Left lung (tissue), 10 donors: ENCODE measurements around the gene EPHA8. TPM values are rescaled to one million over a fixed set of nuclear protein-coding genes. Genes with fewer than 3 reads are reported as not detected.

Experiments
- ATAC-seq: fragments of 200-7000 bp; cut with Tn5 transposase; one replicate; pipeline ENCODE4 v1.9.1; 2020; ENCODE audit warnings: moderate library complexity
- DNase-seq, 4 donors: peaks; one replicate each; pipeline ENCODE4 v3.0.0-alpha.2; 2013 to 2020
- H3K27ac ChIP-seq, 2 donors: fragments of 200-600 bp; sonication (generic) in 1 of 2; one replicate each; pipeline versions ENCODE4 v1.5.0 to v1.8.0; 2020 to 2021
- H3K27me3 ChIP-seq, 2 donors: fragments of 200-600 bp; sonication (generic) in 1 of 2; one replicate each; pipeline versions ENCODE4 v1.5.0 to v1.8.0; 2020 to 2021
- H3K36me3 ChIP-seq, 2 donors: fragments of 200-600 bp; sonication (generic) in 1 of 2; one replicate each; pipeline versions ENCODE4 v1.5.0 to v1.8.0; 2020 to 2021
- H3K4me1 ChIP-seq, 2 donors: fragments of 200-600 bp; one replicate each; pipeline ENCODE4 v1.8.0; 2021
- H3K4me3 ChIP-seq, 2 donors: fragments of 200-600 bp; sonication (generic) in 1 of 2; one replicate each; pipeline versions ENCODE4 v1.5.0 to v1.8.0; 2020 to 2021; ENCODE audit warnings: mild to moderate bottlenecking in 1 of 2
- H3K9me3 ChIP-seq, 2 donors: fragments of 200-600 bp; sonication (generic) in 1 of 2; one replicate each; pipeline versions ENCODE4 v1.5.0 to v1.8.0; 2020 to 2021
- CTCF ChIP-seq, 2 donors: fragments of 200-600 bp; sonication (generic) in 1 of 2; IDR thresholded peaks; one replicate each; pipeline versions ENCODE4 v1.5.0 to v1.8.0; 2021; ENCODE audit warnings: antibody characterized with exemption in 2 of 2
- intact Hi-C, 2 donors: fragments of 100-400 bp; cut with DNase I; formaldehyde crosslinking; loops; one replicate each; pipeline versions ENCODE4 v1.11.2 to v1.14.2; 2022
- polyA plus RNA-seq, 6 donors: library from polyadenylated mRNA; unstranded; fragments of 120-200 nt; gene quantifications; one replicate each; pipeline ENCODE4 v1.2.1, GENCODE V29; 2013; ENCODE audit not compliant: insufficient read length in 6 of 6
- total RNA-seq, 2 donors: library from RNA; stranded (reverse); fragmentation: NEBNext Ultra II Directional; extraction: Animal tissue kit (Norgen Biotek cat#: 25700); gene quantifications; one replicate each; pipeline ENCODE4 v1.2.1, GENCODE V29; 2021
- donor health status: DM: no; HTN: yes; CAD: no.
- donor health status: DM: no; HTN: no; CAD: no.

Gene EPHA8
- total and polyA plus RNA-seq, 8 donors: 0.07 to 0.21 (median 0.18) TPM; not detected in 5

- H3K9me3 ChIP-seq: no peaks in the 10 kb centered on the region
- peaks cover 0 to 100% of the 10 kb centered on the region in 2 donors for H3K36me3 ChIP-seq
- DNase-seq (no peak), ATAC-seq (no peak)
- H3K27me3 ChIP-seq: no peaks in the 10 kb centered on the region
- no peak overlapping the region for H3K4me3 ChIP-seq
- TF ChIP-seq CTCF (IDR thresholded peaks at IDR 0.05): no peak
- no peaks in the 10 kb centered on the region for H3K4me1 ChIP-seq
- intact Hi-C loops: no loop called here
- no peak overlapping the region for H3K27ac ChIP-seq
These were observed 42.4 kb upstream of the EPHA8 start for GRCh38 chr1:22520871-22521270.

- ATAC-seq: no peak
- H3K36me3 ChIP-seq: peaks cover 0 to 100% of the 10 kb centered on the region in 2 donors
These were observed 41.6 kb upstream of the EPHA8 start for GRCh38 chr1:22521692-22522091.

DNA sequence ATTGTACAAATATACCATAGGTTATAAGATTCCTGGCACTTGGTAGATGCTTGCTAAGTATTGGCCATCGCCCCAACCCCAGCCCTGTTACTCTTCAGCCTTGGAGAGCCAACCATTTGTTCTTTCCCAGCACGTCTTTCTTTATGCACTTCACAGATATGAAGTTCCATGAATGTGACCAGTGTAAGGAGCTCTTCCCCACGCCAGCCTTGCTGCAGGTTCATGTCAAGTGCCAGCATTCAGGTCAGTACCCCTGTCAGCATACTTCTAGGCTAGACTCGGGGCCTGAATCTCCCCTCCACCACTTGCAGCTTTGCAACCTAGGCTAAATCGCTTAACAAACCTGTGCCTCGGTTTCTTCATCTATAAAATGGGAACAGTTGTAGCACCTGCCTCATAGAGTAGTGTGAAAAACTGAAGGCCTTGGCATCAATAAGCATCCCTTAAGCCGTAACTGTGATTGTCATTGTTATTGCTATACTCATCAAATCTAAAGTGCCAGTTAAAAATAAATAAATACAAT lies 41.0 kb upstream of the EPHA8 start:
- ATAC-seq: no peak
- Histone ChIP-seq H3K27me3 (no peaks in the 10 kb centered on the region), H3K4me1 (no peaks in the 10 kb centered on the region), H3K9me3 (no peaks in the 10 kb centered on the region), H3K36me3 (peaks cover 0 to 100% of the 10 kb centered on the region in 2 donors), H3K4me3 (no peak overlapping the region), H3K27ac (no peak overlapping the region)
- intact Hi-C loops: no loop called here
- TF ChIP-seq CTCF (IDR thresholded peaks at IDR 0.05): no peak
- no peak for DNase-seq

More at GRCh38 chr1:22521692-22522091, 41.6 kb upstream of the EPHA8 start:
- Histone ChIP-seq H3K27ac (no peak overlapping the region), H3K4me3 (no peak overlapping the region), H3K27me3 (no peaks in the 10 kb centered on the region), H3K9me3 (no peaks in the 10 kb centered on the region), H3K4me1 (no peaks in the 10 kb centered on the region)
- TF ChIP-seq CTCF (IDR thresholded peaks at IDR 0.05): no peak
- intact Hi-C loops: no loop called here
- no peak for DNase-seq

GRCh38 chr1:22524481-22524880 lies 38.8 kb upstream of the EPHA8 start:
- no peaks in the 10 kb centered on the region for H3K9me3 ChIP-seq
- DNase-seq (no peak), ATAC-seq (no peak)
- H3K36me3 ChIP-seq: peaks cover 0 to 99% of the 10 kb centered on the region in 2 donors
- H3K4me1 ChIP-seq: no peaks in the 10 kb centered on the region
- no peak for TF ChIP-seq CTCF (IDR thresholded peaks at IDR 0.05)
- H3K4me3 ChIP-seq: no peak overlapping the region
- H3K27me3 ChIP-seq: no peaks in the 10 kb centered on the region
- no peak overlapping the region for H3K27ac ChIP-seq
- intact Hi-C loops: no loop called here

DNA sequence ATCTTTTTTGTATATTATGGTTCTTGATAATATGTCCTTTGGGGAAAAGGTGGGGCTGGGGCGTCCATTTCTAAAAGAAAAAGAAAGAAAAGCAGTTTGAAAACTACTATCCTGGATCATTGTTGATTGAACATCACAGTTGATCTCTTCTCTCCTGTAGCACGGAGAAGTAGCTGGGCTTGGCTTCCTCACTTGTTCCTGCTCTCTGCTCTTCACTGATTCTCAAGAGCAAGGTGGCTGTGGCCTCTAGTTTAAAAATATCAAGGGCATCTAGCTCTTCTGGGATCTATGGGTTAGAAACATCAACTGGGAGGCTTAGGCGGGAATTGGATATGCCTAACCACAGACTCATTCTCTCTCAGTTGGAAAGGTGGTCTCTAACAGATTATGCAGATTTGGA lies 38.1 kb upstream of the EPHA8 start:
- H3K36me3 ChIP-seq: peaks cover 0 to 94% of the 10 kb centered on the region in 2 donors
- TF ChIP-seq CTCF (IDR thresholded peaks at IDR 0.05): no peak
- intact Hi-C loops: no loop called here

More for the DNA sequence above, 38.1 kb upstream of the EPHA8 start:
- Histone ChIP-seq H3K27me3 (no peaks in the 10 kb centered on the region), H3K27ac (no peak overlapping the region), H3K9me3 (no peaks in the 10 kb centered on the region), H3K4me1 (no peaks in the 10 kb centered on the region), H3K4me3 (no peak overlapping the region)
- ATAC-seq (no peak), DNase-seq (no peak)
